OCI-LY1 (cell line): ENCODE data around the gene SFSWAP.

Source experiments
- H2AFZ ChIP-seq: fragments of 200-600 bp; sonication (generic), shearing (Covaris generic); 2 replicates; pipeline ENCODE4 v1.6.0; 2014; ENCODE audit warnings: antibody characterized with exemption, mild to moderate bottlenecking, low read length
- H3F3A ChIP-seq: fragments of 200-600 bp; sonication (generic), shearing (Covaris generic); 2 replicates; pipeline ENCODE4 v1.6.0; 2014; ENCODE audit warnings: mild to moderate bottlenecking, antibody characterized with exemption, low read length, moderate library complexity; ENCODE audit not compliant: insufficient read depth
- H3K27ac ChIP-seq: fragments of 200-600 bp; sonication (generic); 2 replicates; pipeline ENCODE4 v1.5.1; 2014; ENCODE audit warnings: low read length, mixed run types, mild to moderate bottlenecking, low read depth; ENCODE audit not compliant: poor library complexity, severe bottlenecking
- H3K27me3 ChIP-seq: fragments of 200-600 bp; sonication (generic); 2 replicates; pipeline ENCODE4 v1.6.0; 2014; ENCODE audit warnings: antibody characterized with exemption, mild to moderate bottlenecking, low read length, moderate library complexity; ENCODE audit not compliant: insufficient read depth
- H3K36me3 ChIP-seq: fragments of 200-600 bp; sonication (generic); 2 replicates; pipeline ENCODE4 v1.6.1; 2014; ENCODE audit warnings: mild to moderate bottlenecking, antibody characterized with exemption, low read length, moderate library complexity, mixed read lengths; ENCODE audit not compliant: insufficient read depth
- H3K4me1 ChIP-seq: fragments of 200-600 bp; sonication (generic); 2 replicates; pipeline ENCODE4 v1.5.1; 2014; ENCODE audit warnings: mild to moderate bottlenecking, low read length, moderate library complexity; ENCODE audit not compliant: insufficient read depth, severe bottlenecking
- H3K4me2 ChIP-seq: fragments of 200-600 bp; sonication (generic), shearing (Covaris generic); 2 replicates; pipeline ENCODE4 v1.6.1; 2014; ENCODE audit warnings: low read length
- H3K4me3 ChIP-seq: fragments of 200-600 bp; sonication (generic); 2 replicates; pipeline ENCODE4 v1.5.1; 2014; ENCODE audit warnings: low read length, low read depth, mild to moderate bottlenecking, mixed read lengths; ENCODE audit not compliant: poor library complexity, severe bottlenecking
- H3K79me2 ChIP-seq: fragments of 200-600 bp; shearing (Covaris generic); 2 replicates; pipeline ENCODE4 v1.6.1; 2016; ENCODE audit warnings: mixed run types, low read length, mixed read lengths; ENCODE audit not compliant: insufficient read depth
- H3K9ac ChIP-seq: fragments of 200-600 bp; sonication (generic), shearing (Covaris generic); 2 replicates; pipeline ENCODE4 v1.6.1; 2014; ENCODE audit warnings: mild to moderate bottlenecking, low read length, mixed read lengths
- H3K9me2 ChIP-seq: fragments of 200-600 bp; sonication (generic), shearing (Covaris generic); 2 replicates; pipeline ENCODE4 v1.6.1; 2014; ENCODE audit warnings: low read depth, mild to moderate bottlenecking, low read length, mixed read lengths
- H3K9me3 ChIP-seq: fragments of 200-600 bp; shearing (Covaris generic); 2 replicates; pipeline ENCODE4 v1.6.1; 2014; ENCODE audit warnings: low read length, mixed read lengths
- H4K20me1 ChIP-seq: fragments of 200-600 bp; sonication (generic), shearing (Covaris generic); 2 replicates; pipeline ENCODE4 v1.6.0; 2016; ENCODE audit warnings: mild to moderate bottlenecking, low read length; ENCODE audit not compliant: insufficient read depth
- EZH2 ChIP-seq: fragments of 200-600 bp; sonication (generic), shearing (Covaris generic); IDR thresholded peaks from 2 replicates; pipeline ENCODE4 v1.8.0; 2017; ENCODE audit warnings: borderline replicate concordance, mixed run types, mild to moderate bottlenecking, antibody characterized with exemption, low read length, moderate library complexity, mixed read lengths
- TF ChIP-seq, protein P1 (sequence below): fragments of 200-600 bp; sonication (generic), shearing (Covaris generic); IDR thresholded peaks from 2 replicates; pipeline ENCODE4 v1.5.1; 2017; ENCODE audit warnings: mild to moderate bottlenecking, antibody characterized with exemption, low read length, moderate library complexity, mixed read lengths

Gene SFSWAP

DNA sequence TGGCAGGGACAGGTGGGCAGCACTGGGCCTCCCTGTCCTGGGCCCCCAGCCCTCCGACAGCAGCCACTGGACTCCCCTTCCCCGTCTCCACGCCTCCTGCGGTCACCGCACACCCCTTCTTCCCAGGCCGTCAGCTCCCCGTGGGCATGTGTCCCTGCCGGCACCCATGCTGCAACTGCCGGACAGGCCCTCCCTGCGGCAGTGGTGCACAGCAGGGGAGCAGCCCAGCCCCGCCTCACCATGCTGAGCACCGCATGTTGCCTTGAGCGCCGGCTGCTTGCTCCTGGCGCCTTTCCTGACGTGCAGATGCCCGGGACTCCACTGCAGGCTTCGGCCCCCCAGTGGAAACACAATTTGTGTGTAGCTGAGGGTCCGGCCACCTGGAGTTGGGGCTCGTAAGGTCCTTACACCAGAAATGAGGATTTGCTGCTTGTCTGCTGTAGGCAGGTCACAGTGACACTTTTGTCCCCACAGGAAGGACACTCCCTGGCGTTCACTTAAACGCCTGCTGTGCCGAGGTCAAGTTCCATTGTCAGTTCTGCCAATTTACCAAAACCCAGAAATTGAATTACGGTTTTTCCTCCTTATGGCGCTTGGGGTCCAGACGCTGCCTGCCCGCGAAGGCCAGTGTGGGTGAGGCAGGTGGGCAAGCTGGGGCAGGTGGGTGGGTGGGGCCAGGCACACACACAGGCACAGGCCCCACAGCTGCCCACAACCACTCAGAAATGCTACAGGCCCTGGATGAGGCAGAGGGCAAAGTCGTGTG, 89.1 kb downstream of the SFSWAP start:
- Histone ChIP-seq H3K9me3 (no peaks in the 10 kb centered on the region), H3K27me3 (no peaks in the 10 kb centered on the region), H3K9ac (no peak overlapping the region), H3K4me3 (no peak overlapping the region), H3K4me1 (no peaks in the 10 kb centered on the region), H2AFZ (no peak overlapping the region), H3F3A (no peaks in the 10 kb centered on the region), H3K4me2 (no peak overlapping the region), H3K79me2 (no peaks in the 10 kb centered on the region), H3K9me2 (no peaks in the 10 kb centered on the region), H4K20me1 (no peaks in the 10 kb centered on the region), H3K36me3 (peaks cover 54% of the 10 kb centered on the region), H3K27ac (no peak overlapping the region)
- TF ChIP-seq, protein P1, sequence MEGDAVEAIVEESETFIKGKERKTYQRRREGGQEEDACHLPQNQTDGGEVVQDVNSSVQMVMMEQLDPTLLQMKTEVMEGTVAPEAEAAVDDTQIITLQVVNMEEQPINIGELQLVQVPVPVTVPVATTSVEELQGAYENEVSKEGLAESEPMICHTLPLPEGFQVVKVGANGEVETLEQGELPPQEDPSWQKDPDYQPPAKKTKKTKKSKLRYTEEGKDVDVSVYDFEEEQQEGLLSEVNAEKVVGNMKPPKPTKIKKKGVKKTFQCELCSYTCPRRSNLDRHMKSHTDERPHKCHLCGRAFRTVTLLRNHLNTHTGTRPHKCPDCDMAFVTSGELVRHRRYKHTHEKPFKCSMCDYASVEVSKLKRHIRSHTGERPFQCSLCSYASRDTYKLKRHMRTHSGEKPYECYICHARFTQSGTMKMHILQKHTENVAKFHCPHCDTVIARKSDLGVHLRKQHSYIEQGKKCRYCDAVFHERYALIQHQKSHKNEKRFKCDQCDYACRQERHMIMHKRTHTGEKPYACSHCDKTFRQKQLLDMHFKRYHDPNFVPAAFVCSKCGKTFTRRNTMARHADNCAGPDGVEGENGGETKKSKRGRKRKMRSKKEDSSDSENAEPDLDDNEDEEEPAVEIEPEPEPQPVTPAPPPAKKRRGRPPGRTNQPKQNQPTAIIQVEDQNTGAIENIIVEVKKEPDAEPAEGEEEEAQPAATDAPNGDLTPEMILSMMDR, result no peak
- no peak for TF ChIP-seq EZH2

DNA sequence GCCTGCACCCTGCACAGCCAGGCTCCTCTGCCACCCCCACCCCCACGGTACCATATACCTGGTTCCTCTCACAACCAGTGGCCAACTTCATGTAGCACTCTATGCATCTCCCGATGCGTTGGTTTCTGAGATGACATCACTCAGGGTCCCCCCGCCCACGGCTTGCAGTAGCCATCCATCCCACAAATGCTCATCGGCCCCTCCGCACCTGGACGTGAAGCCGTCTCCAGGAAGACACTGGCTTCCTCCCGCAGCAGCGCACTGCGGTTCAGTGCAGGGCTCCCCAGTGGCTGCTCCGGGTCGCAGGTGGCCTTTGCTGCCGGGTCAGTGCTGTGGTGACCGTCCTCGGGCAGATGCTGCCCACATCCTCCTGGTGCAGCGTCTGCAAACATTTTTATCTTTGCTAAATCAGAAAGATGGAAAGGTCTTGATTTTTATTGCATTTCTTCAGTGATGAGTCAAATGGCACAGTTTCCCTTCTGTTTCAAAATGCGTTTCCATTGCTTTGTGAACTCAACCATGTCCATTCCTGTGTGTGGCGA, 89.8 kb downstream of the SFSWAP start:
- no peak overlapping the region for H3K4me2 ChIP-seq
- H3K4me1 ChIP-seq, result no peaks in the 10 kb centered on the region
- no peak overlapping the region for H3K27ac ChIP-seq
- H3K27me3 ChIP-seq, result no peaks in the 10 kb centered on the region
- TF ChIP-seq, protein P1, result no peak
- no peak for TF ChIP-seq EZH2
- H3F3A ChIP-seq, result no peaks in the 10 kb centered on the region
- H3K36me3 ChIP-seq, result peaks cover 54% of the 10 kb centered on the region
- no peak overlapping the region for H3K4me3 ChIP-seq
- H3K9me3 ChIP-seq, result no peaks in the 10 kb centered on the region
- H2AFZ ChIP-seq, result no peak overlapping the region
- H4K20me1 ChIP-seq, result no peaks in the 10 kb centered on the region
- H3K79me2 ChIP-seq, result no peaks in the 10 kb centered on the region
- no peaks in the 10 kb centered on the region for H3K9me2 ChIP-seq
- no peak overlapping the region for H3K9ac ChIP-seq

DNA sequence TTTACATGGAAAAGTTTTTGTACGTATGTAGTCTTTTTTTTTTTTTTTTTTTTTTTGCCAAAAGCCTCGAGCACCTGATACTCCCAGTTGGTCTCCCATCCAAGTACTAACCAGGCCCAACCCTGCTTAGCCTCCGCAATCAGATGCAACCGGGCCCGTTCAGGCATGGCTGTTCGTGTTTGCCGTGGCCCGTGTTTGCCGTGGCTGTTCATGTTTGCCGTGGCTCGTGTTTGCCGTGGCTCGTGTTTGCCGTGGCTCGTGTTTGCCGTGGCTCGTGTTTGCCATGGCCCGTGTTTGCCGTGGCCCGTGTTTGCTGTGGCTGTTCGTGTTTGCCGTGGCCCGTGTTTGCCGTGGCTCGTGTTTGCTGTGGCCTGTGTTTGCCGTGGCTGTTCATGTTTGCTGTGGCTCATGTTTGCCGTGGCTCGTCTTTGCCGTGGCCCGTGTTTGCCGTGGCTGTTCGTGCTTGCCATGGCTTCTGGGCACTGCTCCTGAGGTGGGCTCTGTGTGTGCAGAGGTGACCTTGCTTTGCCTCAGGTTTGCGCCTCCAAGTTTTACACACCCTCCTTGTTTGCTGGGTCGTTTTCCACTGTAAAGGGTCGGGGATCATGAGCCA, 90.5 kb downstream of the SFSWAP start:
- Histone ChIP-seq H3K27ac (no peak overlapping the region), H3K36me3 (peaks cover 54% of the 10 kb centered on the region), H3K9me3 (no peaks in the 10 kb centered on the region), H3K27me3 (no peaks in the 10 kb centered on the region), H3K4me2 (no peak overlapping the region), H3K9ac (no peak overlapping the region), H2AFZ (no peak overlapping the region), H3K4me3 (no peak overlapping the region), H3K79me2 (no peaks in the 10 kb centered on the region), H3K4me1 (no peaks in the 10 kb centered on the region), H4K20me1 (no peaks in the 10 kb centered on the region), H3K9me2 (no peaks in the 10 kb centered on the region), H3F3A (no peaks in the 10 kb centered on the region)
- TF ChIP-seq, protein P1, result no peak
- TF ChIP-seq EZH2, result no peak
